Stimulated activated naive CD8-positive, alpha-beta T cell treated with anti-CD3 and anti-CD28 coated beads, Interleukin-15, amount 100 ng/mL, for 72 hours (primary cell): ENCODE measurements around the gene SGCA.

ENCODE experiments used
- ATAC-seq: fragments of 150-1000 bp; cut with Tn5 transposase; 2 replicates; pipeline ENCODE4 v1.10.0; 2021; ENCODE audit warnings: mild to moderate bottlenecking, moderate library complexity
- DNase-seq, 2 donors: peaks; one replicate each; pipeline ENCODE4 v3.0.0; 2021 to 2022
- H3K27ac Mint-ChIP-seq, 2 donors: one replicate each; pipeline ENCODE4 v1.8.0; 2022; ENCODE audit warnings: mild to moderate bottlenecking in 2 of 2, mixed read lengths in 2 of 2, moderate library complexity in 2 of 2
- H3K27me3 Mint-ChIP-seq: one replicate; pipeline ENCODE4 v1.8.0; 2022; ENCODE audit warnings: mixed read lengths
- H3K4me1 Mint-ChIP-seq: one replicate; pipeline ENCODE4 v1.8.0; 2022; ENCODE audit warnings: mild to moderate bottlenecking, mixed read lengths
- H3K4me3 Mint-ChIP-seq, 2 donors: one replicate each; pipeline ENCODE4 v1.8.0; 2022; ENCODE audit warnings: mild to moderate bottlenecking in 2 of 2, mixed read lengths in 2 of 2, moderate library complexity in 1 of 2
- H3K9me3 Mint-ChIP-seq, 2 donors: one replicate each; pipeline ENCODE4 v1.8.0; 2022; ENCODE audit warnings: mixed read lengths in 2 of 2

The SGCA gene

GRCh38 chr17:50177983-50178834 is 12.4 kb downstream of the SGCA start:
- peak; percentile 94 for ATAC-seq
- peak overlapping the region in 1 of 2 donors; percentile 81 for H3K27ac Mint-ChIP-seq
- H3K4me3 Mint-ChIP-seq: peak overlapping the region in 1 of 2 donors; percentile 43

DNA sequence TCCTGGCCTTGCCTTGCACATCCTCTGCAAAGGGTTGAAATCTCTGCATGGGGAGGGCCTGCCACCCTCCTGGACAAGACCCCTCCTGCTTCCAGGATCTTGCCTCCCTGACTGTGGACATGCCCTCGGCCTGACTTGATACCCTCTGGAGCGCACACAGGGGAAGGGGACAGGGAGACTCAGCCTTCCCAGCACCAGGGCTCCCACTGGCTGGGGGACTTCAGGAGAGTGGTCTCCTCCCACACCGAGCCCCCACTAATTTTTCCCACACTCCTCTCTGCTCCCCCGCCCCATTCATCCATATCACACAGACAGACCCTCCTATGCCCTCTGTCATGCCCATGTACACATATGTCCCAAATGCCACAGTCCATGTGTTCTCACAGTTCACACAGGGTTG is 14.3 kb downstream of the SGCA start:
- no peaks in the 10 kb centered on the region for H3K27me3 Mint-ChIP-seq
- no peak for DNase-seq

More at GRCh38 chr17:50177983-50178834, 12.4 kb downstream of the SGCA start:
- H3K27me3 Mint-ChIP-seq: no peaks in the 10 kb centered on the region
- peaks cover 15% of the 10 kb centered on the region for H3K4me1 Mint-ChIP-seq
- no peaks in the 10 kb centered on the region for H3K9me3 Mint-ChIP-seq
- peak; percentile 31 to 57 for DNase-seq

DNA sequence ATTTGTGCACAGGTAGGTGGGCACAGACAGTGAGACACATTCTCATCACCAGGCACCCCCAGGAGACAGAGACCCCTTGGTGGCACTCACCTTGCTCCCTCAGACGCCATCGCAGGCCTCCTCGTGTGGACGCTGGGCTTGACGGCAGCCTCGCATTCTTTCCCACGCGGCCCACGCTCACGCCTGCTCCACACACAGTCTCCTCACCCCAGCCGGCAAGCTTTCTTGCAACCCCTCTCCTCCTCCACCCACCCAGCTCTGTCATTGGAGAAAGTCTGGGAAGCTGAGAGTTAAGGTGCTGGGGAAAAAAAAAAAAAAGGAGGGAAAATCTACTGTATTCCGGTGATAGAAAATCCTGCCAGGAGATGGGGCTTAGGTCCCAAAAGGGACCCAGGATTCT is 14.8 kb downstream of the SGCA start:
- ATAC-seq (no peak), DNase-seq (no peak)
- Mint-ChIP-seq H3K9me3 (no peaks in the 10 kb centered on the region), H3K4me3 (no peak overlapping the region), H3K4me1 (peaks cover 28% of the 10 kb centered on the region), H3K27ac (no peak overlapping the region), H3K27me3 (no peaks in the 10 kb centered on the region)

More for the DNA sequence above, 14.3 kb downstream of the SGCA start:
- ATAC-seq: no peak
- H3K4me1 Mint-ChIP-seq: peaks cover 28% of the 10 kb centered on the region
- no peak overlapping the region for H3K27ac Mint-ChIP-seq
- H3K4me3 Mint-ChIP-seq: no peak overlapping the region
- no peaks in the 10 kb centered on the region for H3K9me3 Mint-ChIP-seq

DNA sequence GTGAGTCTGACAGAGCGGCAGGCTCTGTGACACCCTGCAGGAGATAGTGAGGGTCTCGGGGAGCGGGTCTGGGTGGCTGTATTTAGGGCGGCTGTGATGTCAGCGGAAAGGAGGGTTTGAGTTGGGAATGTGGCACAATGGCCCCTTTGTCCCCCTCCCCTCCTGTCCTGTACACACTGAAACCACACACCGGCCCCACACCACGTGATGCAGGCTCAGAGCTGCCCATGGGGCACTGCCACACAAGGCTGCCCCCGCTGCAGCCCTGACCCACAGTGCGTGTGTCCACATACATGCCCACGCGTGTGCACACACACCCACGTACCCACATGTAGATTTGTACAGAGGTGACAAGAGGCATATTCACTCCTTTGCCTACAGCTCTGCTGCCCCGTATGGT is 15.3 kb downstream of the SGCA start:
- DNase-seq (no peak), ATAC-seq (no peak)
- Mint-ChIP-seq H3K9me3 (no peaks in the 10 kb centered on the region), H3K27me3 (no peaks in the 10 kb centered on the region), H3K27ac (no peak overlapping the region), H3K4me1 (peaks cover 28% of the 10 kb centered on the region), H3K4me3 (no peak overlapping the region)

DNA sequence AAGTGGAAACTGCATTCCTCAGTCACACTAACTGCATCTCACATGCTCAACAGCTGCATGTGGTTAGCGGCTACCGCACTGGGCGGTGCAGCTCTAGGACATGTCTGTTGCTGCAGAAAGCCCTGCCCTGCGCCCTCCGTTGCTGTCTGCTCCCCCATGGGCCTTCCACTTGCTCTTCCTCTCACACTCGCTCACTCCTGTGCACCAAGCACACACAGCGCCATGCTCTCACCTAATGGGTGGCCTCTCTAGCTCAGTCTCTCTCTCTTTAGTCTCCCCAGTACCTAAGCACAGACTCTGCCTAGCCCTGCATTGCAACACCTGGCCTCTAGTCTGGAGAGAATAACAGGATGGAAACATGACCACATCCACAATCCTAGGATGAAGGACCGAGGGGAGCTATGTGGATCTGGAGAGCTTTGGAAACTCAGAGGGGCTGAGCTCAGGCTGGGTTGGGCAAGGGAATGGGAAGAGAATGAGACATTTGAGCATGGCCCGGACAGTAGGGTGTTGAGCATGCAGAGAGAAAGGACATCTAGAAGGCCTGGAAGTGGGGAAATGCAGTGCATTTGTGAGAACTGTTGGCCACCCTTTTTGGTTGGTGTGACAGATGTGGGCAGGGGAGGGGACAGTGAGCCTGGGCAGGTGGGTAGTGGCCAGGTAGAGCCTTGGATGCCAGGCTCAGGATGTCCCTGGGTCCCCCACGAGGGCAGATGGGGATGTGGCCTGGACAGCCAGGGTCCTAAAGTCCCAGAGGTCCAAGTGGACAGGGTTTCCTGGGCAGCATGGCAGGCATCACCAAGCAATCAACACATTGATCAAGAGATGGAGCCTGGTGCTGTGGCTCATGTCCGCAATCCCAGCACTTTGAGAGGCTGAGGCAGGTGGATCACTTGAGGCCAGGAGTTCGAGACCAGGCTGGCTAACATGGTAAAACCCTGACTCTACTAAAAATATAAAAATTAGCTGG is 16.1 kb downstream of the SGCA start:
- ATAC-seq (no peak), DNase-seq (no peak)
- Mint-ChIP-seq H3K9me3 (no peaks in the 10 kb centered on the region), H3K27ac (peak overlapping the region in 1 of 2 donors; percentile 3), H3K27me3 (no peaks in the 10 kb centered on the region), H3K4me3 (no peak overlapping the region), H3K4me1 (peaks cover 28% of the 10 kb centered on the region)

GRCh38 chr17:50182783-50183420 is 17.1 kb downstream of the SGCA start:
- Mint-ChIP-seq H3K4me1 (peaks cover 26% of the 10 kb centered on the region), H3K27ac (no peak overlapping the region), H3K4me3 (peak overlapping the region in 1 of 2 donors; percentile 36), H3K9me3 (no peaks in the 10 kb centered on the region), H3K27me3 (no peaks in the 10 kb centered on the region)
- DNase-seq (no peak), ATAC-seq (no peak)

DNA sequence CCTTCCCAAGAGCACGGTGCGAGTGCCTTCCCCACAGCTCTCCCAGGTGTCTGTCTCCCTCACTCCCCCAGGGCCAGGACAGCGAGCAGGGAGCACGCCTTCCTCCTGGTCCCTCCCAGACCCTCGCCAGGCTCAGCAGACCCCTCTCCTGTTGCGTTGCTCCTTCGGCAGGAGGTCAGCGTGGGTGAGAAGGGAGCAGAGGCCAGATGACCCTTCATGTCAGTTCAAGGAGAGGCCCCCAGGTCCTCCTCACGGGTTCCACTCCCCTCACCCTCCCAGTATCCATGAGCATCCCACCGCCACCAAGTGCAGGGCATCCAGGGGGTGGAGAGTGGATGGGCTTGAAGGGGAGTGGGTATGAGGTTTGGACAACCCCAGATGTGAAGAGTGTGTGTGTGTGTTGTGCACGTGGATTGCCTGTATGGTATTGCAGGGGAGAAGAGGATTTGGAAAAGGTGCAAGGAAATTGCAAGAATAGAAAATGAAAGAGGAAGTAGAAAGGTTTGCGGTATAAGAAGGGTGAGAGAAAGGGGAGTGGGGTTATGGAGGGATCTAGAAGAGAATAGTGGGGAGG is 17.7 kb downstream of the SGCA start:
- Mint-ChIP-seq H3K27me3 (no peaks in the 10 kb centered on the region), H3K27ac (peak overlapping the region in 1 of 2 donors; percentile 4), H3K4me3 (peak overlapping the region; percentile 38 to 47), H3K4me1 (peaks cover 20% of the 10 kb centered on the region), H3K9me3 (no peaks in the 10 kb centered on the region)
- ATAC-seq: no peak
- no peak for DNase-seq

- Mint-ChIP-seq H3K4me1 (peaks cover 18% of the 10 kb centered on the region), H3K27me3 (no peaks in the 10 kb centered on the region), H3K9me3 (no peaks in the 10 kb centered on the region), H3K4me3 (peak overlapping the region in 1 of 2 donors; percentile 47), H3K27ac (peak overlapping the region in 1 of 2 donors; percentile 4)
- DNase-seq (no peak), ATAC-seq (no peak)
These were observed 18.3 kb downstream of the SGCA start for GRCh38 chr17:50184064-50184463.

DNA sequence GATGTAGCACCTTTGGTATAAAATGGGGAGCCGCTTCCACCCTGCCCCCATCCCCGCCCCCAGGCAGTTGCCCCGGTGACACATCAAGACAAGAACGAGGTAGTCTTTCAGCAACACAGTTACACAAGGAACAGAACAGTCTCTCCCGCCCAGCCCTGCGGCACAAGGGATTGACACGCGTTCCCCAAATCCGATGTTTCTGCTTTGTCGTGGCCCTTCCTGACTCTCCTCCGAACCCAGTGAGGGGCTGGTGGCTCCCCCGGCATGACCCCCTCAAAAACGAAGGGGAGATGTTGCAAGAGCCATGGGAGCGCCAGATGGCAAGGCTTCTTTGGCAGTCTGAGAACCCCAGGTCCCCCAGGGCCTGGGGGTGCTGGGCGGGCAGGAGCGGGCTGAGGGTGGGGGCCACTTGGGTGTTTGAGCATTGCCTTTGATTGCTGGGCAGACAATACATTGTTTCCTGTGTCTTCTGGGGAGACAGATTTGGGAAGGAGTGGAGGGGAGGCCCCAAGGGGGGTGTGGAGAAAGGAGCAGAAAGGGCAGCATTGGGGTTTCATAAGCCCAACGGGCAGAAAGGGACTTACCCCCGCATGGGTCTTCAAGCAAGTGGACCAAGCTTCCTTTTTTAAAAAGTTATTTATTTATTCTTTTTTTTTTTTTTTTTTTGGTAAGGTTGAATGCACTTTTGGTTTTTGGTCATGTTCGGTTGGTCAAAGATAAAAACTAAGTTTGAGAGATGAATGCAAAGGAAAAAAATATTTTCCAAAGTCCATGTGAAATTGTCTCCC is 19.0 kb downstream of the SGCA start:
- Mint-ChIP-seq H3K4me3 (no peak overlapping the region), H3K27me3 (no peaks in the 10 kb centered on the region), H3K27ac (no peak overlapping the region), H3K4me1 (peaks cover 18% of the 10 kb centered on the region), H3K9me3 (no peaks in the 10 kb centered on the region)
- DNase-seq: no peak
- no peak for ATAC-seq

GRCh38 chr17:50185631-50186471 is 20.0 kb downstream of the SGCA start:
- Mint-ChIP-seq H3K4me1 (peaks cover 18% of the 10 kb centered on the region), H3K27ac (peak overlapping the region in 1 of 2 donors; percentile 14), H3K27me3 (no peaks in the 10 kb centered on the region), H3K9me3 (no peaks in the 10 kb centered on the region), H3K4me3 (no peak overlapping the region)
- DNase-seq: no peak
- no peak for ATAC-seq

DNA sequence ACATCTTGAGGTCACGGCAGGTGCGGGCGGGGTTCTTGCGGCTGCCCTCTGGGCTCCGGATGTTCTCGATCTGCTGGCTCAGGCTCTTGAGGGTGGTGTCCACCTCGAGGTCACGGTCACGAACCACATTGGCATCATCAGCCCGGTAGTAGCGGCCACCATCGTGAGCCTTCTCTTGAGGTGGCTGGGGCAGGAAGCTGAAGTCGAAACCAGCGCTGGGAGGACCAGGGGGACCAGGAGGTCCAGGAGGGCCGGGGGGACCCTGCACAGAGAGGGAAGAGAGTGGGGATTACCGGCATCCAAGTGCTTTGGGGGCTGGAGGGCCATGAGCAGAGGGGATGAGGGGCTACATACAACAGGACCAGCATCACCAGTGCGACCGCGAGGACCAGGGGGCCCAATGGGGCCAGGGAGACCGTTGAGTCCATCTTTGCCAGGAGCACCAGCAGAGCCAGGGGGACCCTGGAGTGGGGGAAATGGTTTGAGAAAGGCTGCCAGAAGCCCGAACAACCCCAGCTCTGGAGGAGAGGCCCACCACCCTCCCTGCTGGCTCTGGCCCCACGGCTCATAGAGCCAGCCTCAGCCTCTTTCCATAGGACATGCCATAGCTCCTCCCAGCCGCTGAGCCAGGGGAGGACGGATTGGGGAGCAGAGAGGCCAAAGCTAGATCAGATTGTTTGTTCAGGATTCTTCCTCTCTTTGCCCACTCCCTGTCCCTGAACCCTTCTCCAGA is 21.0 kb downstream of the SGCA start:
- Mint-ChIP-seq H3K27me3 (no peaks in the 10 kb centered on the region), H3K4me1 (peaks cover 18% of the 10 kb centered on the region), H3K27ac (peak overlapping the region in 1 of 2 donors; percentile 37), H3K4me3 (no peak overlapping the region), H3K9me3 (no peaks in the 10 kb centered on the region)
- DNase-seq: no peak
- ATAC-seq: no peak

GRCh38 chr17:50187394-50187725 is 21.6 kb downstream of the SGCA start:
- Mint-ChIP-seq H3K27me3 (no peaks in the 10 kb centered on the region), H3K4me1 (peaks cover 20% of the 10 kb centered on the region), H3K27ac (no peak overlapping the region), H3K4me3 (no peak overlapping the region), H3K9me3 (no peaks in the 10 kb centered on the region)
- ATAC-seq: no peak
- no peak for DNase-seq

GRCh38 chr17:50187751-50188530 is 22.1 kb downstream of the SGCA start:
- no peaks in the 10 kb centered on the region for H3K9me3 Mint-ChIP-seq
- H3K27ac Mint-ChIP-seq: no peak overlapping the region
- H3K4me1 Mint-ChIP-seq: peaks cover 23% of the 10 kb centered on the region
- ATAC-seq (no peak), DNase-seq (no peak)
- H3K27me3 Mint-ChIP-seq: no peaks in the 10 kb centered on the region
- H3K4me3 Mint-ChIP-seq: no peak overlapping the region
